Measurements from ENCODE around the gene GIMAP2.
"Not testable (repeated sequence)": the region's sequence is repeated elsewhere in the genome, so short reads cannot be mapped to it uniquely, and the experiment has no call there.

Gene GIMAP2

DNA sequence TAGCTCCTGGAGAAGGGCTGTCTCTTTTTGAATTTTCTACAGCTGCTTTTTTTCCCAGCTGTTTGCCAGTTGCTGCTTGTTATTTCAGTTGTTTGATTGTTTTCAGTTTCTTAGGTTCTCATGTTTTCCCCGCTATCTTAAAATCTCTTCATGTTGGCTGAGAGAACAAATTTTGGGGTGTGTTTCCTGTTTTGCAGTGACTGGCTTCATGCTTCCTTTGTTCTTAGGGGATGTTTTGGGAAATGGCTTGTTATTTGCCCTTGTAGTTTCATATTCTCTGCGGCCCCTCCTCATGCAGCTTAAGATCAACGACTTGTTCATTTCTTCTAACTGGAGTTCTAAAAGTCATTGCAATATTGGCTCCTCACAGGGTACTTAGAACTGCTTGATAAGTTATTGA is 8.7 kb upstream of the GIMAP2 start:
- DNase-seq (ENCODE audit: low read depth, low spot score) = not testable (repeated sequence)

DNA sequence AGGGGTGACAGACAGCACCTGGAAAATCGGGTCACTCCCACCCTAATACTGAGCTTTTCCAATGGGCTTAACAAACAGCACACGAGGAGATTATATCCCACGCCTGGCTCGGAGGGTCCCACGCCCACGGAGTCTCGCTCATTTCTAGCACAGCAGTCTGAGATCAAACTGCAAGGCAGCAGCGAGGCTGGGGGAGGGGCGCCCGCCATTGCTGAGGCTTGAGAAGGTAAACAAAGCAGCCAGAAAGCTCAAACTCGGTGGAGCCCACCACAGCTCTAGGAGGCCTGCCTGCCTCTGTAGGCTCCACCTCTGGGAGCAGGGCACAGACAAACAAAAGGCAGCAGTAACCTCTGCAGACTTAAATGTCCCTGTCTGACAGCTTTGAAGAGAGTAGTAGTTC is 6.9 kb upstream of the GIMAP2 start:
- DNase-seq (ENCODE audit: low read depth, low spot score) = not testable (repeated sequence)

- not testable (repeated sequence) for DNase-seq (ENCODE audit: low read depth, low spot score)
These were observed 5.1 kb upstream of the GIMAP2 start for GRCh38 chr7:150680364-150680763.

DNA sequence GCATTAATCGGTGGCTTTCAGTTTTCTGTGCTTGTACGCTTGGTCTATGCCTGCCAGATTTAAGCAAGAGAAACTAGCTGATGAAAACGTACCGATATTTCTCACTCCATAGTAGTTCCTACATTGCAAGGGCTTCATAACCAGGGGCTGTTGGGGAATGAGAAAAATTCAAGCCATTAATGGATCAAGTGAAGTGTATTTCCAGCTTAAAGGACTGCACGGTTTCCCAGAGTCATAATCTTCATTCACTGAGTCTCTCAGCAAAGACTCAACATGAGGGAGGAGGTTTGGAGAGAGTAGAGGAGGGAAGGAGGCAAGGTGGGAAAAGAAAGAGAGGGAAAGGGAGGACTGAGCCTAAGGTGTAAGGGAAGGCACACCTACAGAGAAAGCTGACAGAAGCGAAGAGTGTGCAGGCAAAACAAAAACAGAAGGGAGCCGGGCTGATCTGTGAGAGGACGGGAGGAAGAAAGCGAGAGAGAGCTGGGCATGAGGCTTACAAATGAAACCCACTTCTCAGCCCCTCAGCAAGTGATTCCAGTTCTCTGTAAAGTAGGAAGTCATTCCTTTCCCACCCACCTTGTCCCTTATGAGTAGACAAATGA is 625 bp downstream of the GIMAP2 start:
- no peak for DNase-seq (ENCODE audit: low read depth, low spot score)

DNA sequence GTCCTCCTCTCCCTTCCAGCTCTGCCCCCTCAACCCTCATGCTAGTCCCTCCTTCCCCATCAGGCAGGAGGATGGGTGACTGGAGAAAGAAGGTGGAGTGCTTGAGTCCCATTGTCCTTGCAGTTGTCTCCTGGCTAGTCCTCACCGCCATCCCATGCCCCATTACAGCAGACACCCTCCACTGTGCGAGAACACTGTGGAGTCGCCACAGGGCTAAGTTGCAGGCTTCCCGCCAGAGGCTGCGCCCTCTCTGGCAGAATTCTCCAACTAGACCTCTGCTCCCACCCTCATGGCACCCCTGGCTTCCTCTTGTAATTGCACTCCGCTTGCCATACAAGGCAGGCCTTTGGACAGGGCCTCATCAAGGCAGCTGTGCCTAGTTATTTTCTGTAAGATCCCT is 3.1 kb downstream of the GIMAP2 start:
- DNase-seq (ENCODE audit: low read depth, low spot score) = no peak

- no peak for DNase-seq (ENCODE audit: low read depth, low spot score)
These were observed 10.1 kb downstream of the GIMAP2 start for GRCh38 chr7:150695654-150696053.

GRCh38 chr7:150703209-150703608 is 17.7 kb downstream of the GIMAP2 start:
- DNase-seq (ENCODE audit: low read depth, low spot score) = no peak

GRCh38 chr7:150715293-150715692 is 29.8 kb downstream of the GIMAP2 start:
- DNase-seq (ENCODE audit: low read depth, low spot score) = no peak

- no peak for DNase-seq (ENCODE audit: low read depth, low spot score)
These were observed 30.2 kb downstream of the GIMAP2 start for GRCh38 chr7:150715738-150716137.

- DNase-seq (ENCODE audit: low read depth, low spot score) = no peak
These were observed 30.9 kb downstream of the GIMAP2 start, which contains the start of gene GIMAP1 for GRCh38 chr7:150716368-150716767. Gene GIMAP1 (plus strand): TSS chr7:150716613. CDS start chr7:150719048, 2,435 bp downstream.

DNA sequence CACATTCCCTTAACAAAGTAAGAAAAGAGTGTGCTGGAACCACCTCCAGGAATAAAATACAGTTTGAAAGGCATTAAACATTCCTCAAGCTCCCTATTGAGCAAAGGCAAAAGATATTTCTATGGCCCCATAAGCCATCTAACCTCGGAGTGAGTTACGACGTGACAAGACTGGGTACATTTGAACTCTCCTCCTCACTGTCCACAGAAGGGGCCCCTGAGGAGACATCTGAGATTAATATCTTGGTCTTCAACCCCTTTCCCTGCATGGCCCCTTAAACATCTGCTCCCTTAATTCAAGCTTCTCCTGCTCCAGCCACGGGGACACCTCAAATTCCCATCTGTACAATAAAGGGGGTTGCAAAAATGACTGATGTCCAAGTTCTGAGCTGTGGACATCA is 31.4 kb downstream of the GIMAP2 start:
- DNase-seq (ENCODE audit: low read depth, low spot score) = no peak

DNA sequence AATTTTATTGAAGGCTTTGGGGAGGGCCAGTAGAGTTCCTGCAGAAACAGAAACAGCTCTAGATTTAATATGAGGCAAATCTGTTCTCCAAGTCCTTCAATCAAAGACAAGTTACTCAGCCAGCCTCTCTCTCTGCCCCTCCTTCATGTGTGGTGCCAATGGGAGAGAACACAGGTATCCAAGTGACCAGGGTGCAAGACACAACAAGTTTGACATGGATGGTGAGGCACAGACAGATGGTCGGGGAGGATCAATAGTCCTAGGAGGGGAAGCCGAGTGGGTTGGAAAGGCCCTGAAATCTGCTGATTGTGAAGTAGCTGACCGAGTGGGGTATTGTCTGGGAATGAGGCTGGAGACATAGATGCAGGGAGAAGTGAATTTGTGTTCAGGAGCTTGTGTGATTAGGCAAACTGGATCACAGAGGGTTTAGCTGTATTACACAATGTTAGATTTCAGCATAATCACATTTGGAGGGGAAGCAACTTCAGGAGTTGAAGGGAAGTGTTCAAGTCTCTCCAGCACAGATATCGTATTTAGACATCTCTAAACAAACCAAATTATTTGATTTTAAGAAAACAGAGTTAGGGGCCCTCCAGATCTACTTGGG is 32.4 kb downstream of the GIMAP2 start:
- no peak for DNase-seq (ENCODE audit: low read depth, low spot score)

DNA sequence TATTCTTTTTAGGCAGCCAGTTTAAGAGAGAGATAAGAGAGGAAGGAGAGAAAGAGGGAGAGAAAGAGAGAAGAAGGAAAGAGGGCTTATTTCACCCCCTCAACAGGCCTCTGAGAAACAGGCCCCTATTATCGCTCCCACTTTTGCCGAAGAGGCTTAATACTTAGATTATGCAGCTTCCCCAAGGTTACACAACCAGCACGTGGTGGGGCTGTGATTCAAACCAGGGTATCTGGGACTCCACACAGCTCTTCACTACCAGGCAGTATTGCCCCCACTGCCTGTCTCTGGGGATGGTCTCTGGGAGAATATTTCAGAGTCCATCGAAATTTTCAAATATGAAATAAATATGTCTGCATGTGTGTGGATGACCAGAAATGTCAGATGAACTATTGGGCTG is 33.9 kb downstream of the GIMAP2 start:
- DNase-seq (ENCODE audit: low read depth, low spot score) = no peak

DNA sequence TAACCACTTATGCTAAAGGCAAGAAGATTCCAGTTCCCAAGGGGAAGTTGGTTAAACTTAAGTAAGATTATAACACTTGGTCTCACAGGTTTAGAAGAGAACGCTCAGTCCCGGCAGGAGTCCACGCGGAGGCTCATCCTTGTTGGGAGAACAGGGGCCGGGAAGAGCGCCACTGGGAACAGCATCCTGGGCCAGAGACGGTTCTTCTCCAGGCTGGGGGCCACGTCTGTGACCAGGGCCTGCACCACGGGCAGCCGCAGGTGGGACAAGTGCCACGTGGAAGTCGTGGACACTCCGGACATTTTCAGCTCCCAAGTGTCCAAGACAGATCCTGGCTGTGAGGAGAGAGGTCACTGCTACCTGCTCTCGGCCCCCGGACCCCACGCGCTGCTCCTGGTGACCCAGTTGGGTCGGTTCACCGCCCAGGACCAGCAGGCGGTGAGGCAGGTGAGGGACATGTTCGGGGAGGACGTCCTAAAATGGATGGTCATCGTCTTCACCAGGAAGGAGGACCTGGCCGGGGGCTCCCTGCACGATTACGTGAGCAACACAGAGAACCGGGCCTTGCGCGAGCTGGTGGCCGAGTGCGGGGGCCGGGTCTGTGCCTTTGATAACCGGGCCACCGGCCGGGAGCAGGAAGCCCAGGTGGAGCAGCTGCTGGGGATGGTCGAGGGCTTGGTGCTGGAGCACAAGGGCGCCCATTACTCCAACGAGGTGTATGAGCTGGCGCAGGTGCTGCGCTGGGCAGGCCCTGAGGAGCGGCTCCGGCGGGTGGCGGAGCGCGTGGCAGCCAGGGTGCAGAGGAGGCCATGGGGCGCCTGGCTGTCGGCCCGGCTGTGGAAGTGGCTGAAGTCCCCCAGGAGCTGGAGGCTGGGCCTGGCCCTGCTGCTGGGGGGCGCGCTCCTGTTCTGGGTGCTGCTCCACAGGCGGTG is 34.7 kb downstream of the GIMAP2 start:
- no peak for DNase-seq (ENCODE audit: low read depth, low spot score)

DNA sequence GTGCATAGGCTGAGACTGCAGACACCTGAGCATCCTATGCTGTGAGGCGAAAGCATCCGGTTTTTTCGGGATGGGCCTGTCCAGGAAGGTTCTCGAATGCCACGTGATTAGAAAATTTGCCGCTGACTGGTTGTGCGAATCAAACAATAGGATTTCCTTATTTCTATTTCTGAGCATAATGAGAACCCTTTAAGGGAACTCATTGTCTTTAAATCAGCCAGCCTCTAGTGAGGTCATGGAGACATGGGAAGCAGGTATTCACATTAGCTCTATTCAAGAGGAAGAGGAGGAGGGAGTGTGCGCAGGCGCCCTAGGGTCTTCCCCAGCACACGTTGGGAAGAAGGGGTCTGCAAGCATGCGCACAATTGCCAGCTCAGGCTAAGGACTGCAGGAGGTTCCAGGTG is 36.5 kb downstream of the GIMAP2 start:
- DNase-seq (ENCODE audit: low read depth, low spot score) = no peak

GRCh38 chr7:150722431-150722931 is 37.0 kb downstream of the GIMAP2 start:
- no peak for DNase-seq (ENCODE audit: low read depth, low spot score)

- DNase-seq (ENCODE audit: low read depth, low spot score) = no peak
These were observed 38.0 kb downstream of the GIMAP2 start for GRCh38 chr7:150723467-150723866.

GRCh38 chr7:150727381-150727780 is 41.9 kb downstream of the GIMAP2 start:
- DNase-seq (ENCODE audit: low read depth, low spot score) = no peak

DNA sequence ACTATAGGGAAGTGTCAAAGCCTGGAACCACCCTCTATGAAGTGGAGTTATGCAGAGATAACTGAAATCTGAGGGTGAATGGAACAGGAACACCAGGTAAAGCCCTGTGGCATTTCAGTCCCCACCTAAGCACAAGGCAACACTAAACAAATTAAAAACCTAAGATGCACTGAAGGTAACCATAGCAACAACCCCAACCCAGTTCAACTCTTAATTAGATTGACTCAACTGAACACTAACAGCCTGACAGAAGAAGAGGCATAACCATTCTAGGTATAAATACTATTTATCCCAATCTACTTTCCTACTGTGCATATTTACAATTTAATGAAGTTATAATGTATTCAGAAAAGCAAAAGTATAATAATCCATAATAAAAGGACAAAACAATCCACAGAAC is 42.5 kb downstream of the GIMAP2 start:
- no peak for DNase-seq (ENCODE audit: low read depth, low spot score)

DNA sequence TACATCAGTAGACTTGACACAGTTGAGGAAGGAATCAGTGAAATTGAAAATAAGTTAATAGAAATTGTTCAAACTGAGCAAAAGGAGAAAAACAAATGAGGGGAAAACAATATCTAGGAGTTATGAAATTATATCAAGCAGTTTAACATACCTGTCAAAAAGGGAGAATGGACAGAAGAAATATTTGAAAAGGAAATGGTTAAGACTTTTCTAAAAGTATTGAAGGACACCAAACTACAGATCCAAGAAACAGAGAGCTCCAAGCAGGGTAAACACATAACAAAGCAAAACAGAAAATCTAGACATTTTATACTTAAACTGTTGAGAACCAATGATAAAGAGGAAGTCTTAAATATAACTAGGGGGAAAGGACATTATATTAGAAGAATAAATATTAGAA is 43.1 kb downstream of the GIMAP2 start:
- DNase-seq (ENCODE audit: low read depth, low spot score) = no peak

- DNase-seq (ENCODE audit: low read depth, low spot score) = no peak
These were observed 46.4 kb downstream of the GIMAP2 start for GRCh38 chr7:150731916-150732315.

- DNase-seq (ENCODE audit: low read depth, low spot score) = no peak
These were observed 47.4 kb downstream of the GIMAP2 start for GRCh38 chr7:150732786-150733481.

All from ELF-1 (cell line).